PC-9 (cell line): ENCODE results near the gene NOTCH3. TPM values are rescaled to one million over a fixed set of nuclear protein-coding genes. Genes with fewer than 3 reads are reported as not detected.
A peak's percentile ranks its signal among the peaks of the same experiment; 100 is the strongest.

Experiments used
- BruUV-seq: library from RNA; stranded (reverse); fragments of 400-500 nt; replicated peaks from 2 replicates; lab custom pipeline; 2021; lab: Mats Ljungman, UMichigan
- CTCF ChIA-PET: fragments of 300-600 bp; sonication (Branson Sonifier 250); formaldehyde crosslinking; loops from one replicate; lab custom pipeline; 2022; ENCODE audit warnings: antibody characterized with exemption; lab: Charles Lee
- POLR2A ChIA-PET: fragments of 300-600 bp; sonication (Branson Sonifier 250); formaldehyde crosslinking; loops from one replicate; lab custom pipeline; 2022; ENCODE audit warnings: antibody characterized with exemption; ENCODE audit not compliant: unreplicated experiment; lab: Charles Lee
- DNase-seq, 2 experiments: peaks; one replicate each; pipeline versions ENCODE4 v3.0.0 to v3.0.0-alpha.2; 2015 to 2022; ENCODE audit warnings: mixed read lengths in 1 of 2
- H2AFZ ChIP-seq: fragments of 200-600 bp; sonication (generic); 2 replicates; pipeline ENCODE4 v1.8.1; 2017; ENCODE audit warnings: antibody characterized with exemption
- H3F3A ChIP-seq: fragments of 200-600 bp; sonication (generic); 2 replicates; pipeline ENCODE4 v1.8.1; 2017; ENCODE audit warnings: antibody characterized with exemption, mild to moderate bottlenecking, low read depth; ENCODE audit not compliant: insufficient read depth
- H3K27ac ChIP-seq: fragments of 200-600 bp; sonication (generic); 2 replicates; pipeline ENCODE4 v1.6.1; 2016; ENCODE audit warnings: mixed run types
- H3K27me3 ChIP-seq: fragments of 200-600 bp; sonication (generic); 2 replicates; pipeline ENCODE4 v1.6.1; 2016; ENCODE audit warnings: low read depth, mixed run types; ENCODE audit not compliant: insufficient read depth
- H3K36me3 ChIP-seq: fragments of 200-600 bp; sonication (generic); 2 replicates; pipeline ENCODE4 v1.6.1; 2016; ENCODE audit warnings: low read depth, mixed run types
- H3K4me1 ChIP-seq: fragments of 200-600 bp; sonication (generic); replicated peaks from 2 replicates; pipeline ENCODE4 v1.6.1; 2016; ENCODE audit warnings: mixed run types; ENCODE audit not compliant: insufficient read depth
- H3K4me2 ChIP-seq: fragments of 200-600 bp; sonication (generic); 2 replicates; pipeline ENCODE4 v1.6.1; 2017; ENCODE audit warnings: mixed run types
- H3K4me3 ChIP-seq: fragments of 200-600 bp; sonication (generic); 2 replicates; pipeline ENCODE4 v1.6.1; 2016; ENCODE audit warnings: mixed run types
- H3K79me2 ChIP-seq: fragments of 200-600 bp; sonication (generic); 2 replicates; pipeline ENCODE4 v1.6.1; 2017; ENCODE audit warnings: low read depth, mixed run types
- H3K9me2 ChIP-seq: fragments of 200-600 bp; sonication (generic); 2 replicates; pipeline ENCODE4 v1.8.1; 2017; ENCODE audit warnings: mild to moderate bottlenecking; ENCODE audit not compliant: insufficient read depth
- H3K9me3 ChIP-seq: fragments of 200-600 bp; sonication (generic); 2 replicates; pipeline ENCODE4 v1.8.1; 2016; ENCODE audit warnings: low read depth; ENCODE audit not compliant: insufficient read depth
- H4K20me1 ChIP-seq: fragments of 200-600 bp; sonication (generic); 2 replicates; pipeline ENCODE4 v1.8.1; 2017; ENCODE audit not compliant: insufficient read depth
- EZH2 ChIP-seq: fragments of 200-600 bp; sonication (generic); IDR thresholded peaks from 2 replicates; pipeline ENCODE4 v1.8.0; 2017; ENCODE audit warnings: antibody characterized with exemption, low read depth
- intact Hi-C: fragments of 100-400 bp; cut with micrococcal nuclease; formaldehyde crosslinking; loops from one replicate; pipeline ENCODE4 v1.10.0; 2022; ENCODE audit not compliant: unreplicated experiment
- total RNA-seq: library from RNA; stranded (reverse); gene quantifications from 2 replicates; pipeline ENCODE4 v1.2.3, GENCODE V29; 2021
- TF ChIP-seq, protein P1 (sequence below): fragments of 200-600 bp; sonication (generic); conservative IDR thresholded peaks from 2 replicates; pipeline ENCODE4 v1.6.1; 2017; ENCODE audit warnings: mixed run types, antibody characterized with exemption, mild to moderate bottlenecking, moderate library complexity

The NOTCH3 gene
- total RNA-seq, 1 experiment from 2014 or later = 115 TPM

DNA sequence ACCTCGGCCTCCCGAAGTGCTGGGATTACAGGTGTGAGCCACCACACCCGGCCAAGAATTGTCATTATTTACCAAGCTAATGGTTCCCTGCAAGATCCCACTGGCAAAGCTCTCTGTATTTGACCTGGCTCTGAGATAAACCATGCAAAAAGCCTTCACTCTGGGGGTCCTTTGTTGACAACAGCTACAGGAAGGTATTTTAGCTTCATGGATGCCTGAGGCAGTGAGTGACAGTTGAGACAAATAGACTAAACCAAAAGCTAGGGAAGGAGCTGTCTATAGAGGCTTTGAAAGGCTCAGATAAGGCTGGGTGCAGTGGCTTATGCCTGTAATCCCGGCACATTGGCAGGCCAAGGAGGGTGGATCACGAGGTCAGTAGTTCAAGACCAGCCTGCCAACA is 45.5 kb downstream of the NOTCH3 start:
- Histone ChIP-seq H3K9me3 (0 out of 2 replicates have a peak, but pooled peaks cover 5% of the 10 kb centered on the region), H3K4me1 (peaks cover under 1% of the 10 kb centered on the region; the same call in 1 of the 2 replicates), H3K9me2 (no peaks in the 10 kb centered on the region), H3K36me3 (no peaks in the 10 kb centered on the region), H3K27ac (no peak overlapping the region), H3K4me2 (no peak overlapping the region), H4K20me1 (no peaks in the 10 kb centered on the region), H3K4me3 (no peak overlapping the region), H3K79me2 (no peaks in the 10 kb centered on the region), H2AFZ (no peak overlapping the region), H3F3A (peaks cover 37% of the 10 kb centered on the region; the same call in 1 of the 2 replicates), H3K27me3 (no peaks in the 10 kb centered on the region)
- no TSS peak for BruUV-seq
- POLR2A ChIA-PET = no interaction called here
- intact Hi-C loops = no loop called here
- DNase-seq = no peak
- TF ChIP-seq EZH2 = no peak
- TF ChIP-seq, protein P1, sequence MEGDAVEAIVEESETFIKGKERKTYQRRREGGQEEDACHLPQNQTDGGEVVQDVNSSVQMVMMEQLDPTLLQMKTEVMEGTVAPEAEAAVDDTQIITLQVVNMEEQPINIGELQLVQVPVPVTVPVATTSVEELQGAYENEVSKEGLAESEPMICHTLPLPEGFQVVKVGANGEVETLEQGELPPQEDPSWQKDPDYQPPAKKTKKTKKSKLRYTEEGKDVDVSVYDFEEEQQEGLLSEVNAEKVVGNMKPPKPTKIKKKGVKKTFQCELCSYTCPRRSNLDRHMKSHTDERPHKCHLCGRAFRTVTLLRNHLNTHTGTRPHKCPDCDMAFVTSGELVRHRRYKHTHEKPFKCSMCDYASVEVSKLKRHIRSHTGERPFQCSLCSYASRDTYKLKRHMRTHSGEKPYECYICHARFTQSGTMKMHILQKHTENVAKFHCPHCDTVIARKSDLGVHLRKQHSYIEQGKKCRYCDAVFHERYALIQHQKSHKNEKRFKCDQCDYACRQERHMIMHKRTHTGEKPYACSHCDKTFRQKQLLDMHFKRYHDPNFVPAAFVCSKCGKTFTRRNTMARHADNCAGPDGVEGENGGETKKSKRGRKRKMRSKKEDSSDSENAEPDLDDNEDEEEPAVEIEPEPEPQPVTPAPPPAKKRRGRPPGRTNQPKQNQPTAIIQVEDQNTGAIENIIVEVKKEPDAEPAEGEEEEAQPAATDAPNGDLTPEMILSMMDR = no peak
- CTCF ChIA-PET = interaction anchor here (0.5 kb wide), 1 partner anchor 133 kb away, joined by 3 read pairs; no protein-coding TSS in a partner anchor

DNA sequence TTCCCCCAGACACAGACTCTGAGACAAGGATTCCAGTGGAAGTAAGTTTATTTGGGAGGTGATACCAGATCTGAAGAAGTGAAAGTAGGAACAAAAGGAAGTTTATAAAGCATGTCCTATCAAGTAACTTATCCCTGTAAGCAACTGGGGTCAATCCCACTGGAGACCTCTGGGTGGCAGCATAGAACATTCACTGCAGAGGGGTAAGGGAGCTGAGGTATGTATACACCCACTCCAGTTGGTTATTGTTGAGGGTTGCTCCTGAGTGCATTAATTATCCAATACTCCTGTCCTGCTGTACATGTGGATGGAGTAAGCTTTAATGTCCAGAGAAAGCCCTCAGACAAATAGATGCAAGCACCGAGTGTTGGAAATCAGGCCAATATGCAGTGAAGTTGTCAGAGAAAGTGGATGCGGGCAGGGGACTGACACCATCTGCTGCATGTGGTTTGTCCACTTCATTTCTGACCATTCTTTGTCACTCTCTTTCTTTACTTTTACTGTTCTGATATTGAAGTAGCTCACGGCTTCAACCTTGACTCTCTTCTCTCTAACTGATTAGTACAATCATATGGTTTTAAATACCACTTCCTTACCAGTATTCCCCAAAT is 46.7 kb downstream of the NOTCH3 start:
- intact Hi-C loops = loop anchor here (1.0 to 5.0 kb wide), 3 partner anchors 282 to 1017 kb away; partner anchors contain the start of gene ASF1B
- no TSS peak for BruUV-seq
- peak overlapping the region; percentile 58 for H3K4me2 ChIP-seq

DNA sequence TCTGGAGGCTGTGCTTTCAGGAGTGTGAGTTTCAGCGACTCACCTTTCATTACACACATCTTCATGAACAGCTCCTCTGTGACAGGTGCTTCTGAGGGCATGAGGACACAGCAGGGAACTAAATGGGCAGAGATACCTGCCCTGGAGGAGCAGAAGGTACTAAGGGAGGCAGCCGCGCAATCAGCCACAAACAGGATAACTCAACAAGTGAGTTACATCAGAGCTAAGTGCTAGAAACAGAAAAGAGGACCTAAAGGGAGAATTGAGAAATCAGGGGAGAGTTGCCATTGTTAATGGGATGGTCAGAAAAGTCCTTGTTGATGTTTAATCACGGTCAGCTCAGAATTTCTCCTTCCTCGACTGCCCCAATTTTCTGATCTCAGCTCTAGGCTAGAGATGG is 51.1 kb downstream of the NOTCH3 start:
- CTCF ChIA-PET = no interaction called here
- intact Hi-C loops = loop anchor here (1.0 to 5.0 kb wide), 4 partner anchors 49 to 1012 kb away; partner anchors contain the start of gene ASF1B
- no peak for DNase-seq
- no peaks in the 10 kb centered on the region for H3K79me2 ChIP-seq
- H3K36me3 ChIP-seq = no peaks in the 10 kb centered on the region
- H3K4me1 ChIP-seq = peaks cover 5% of the 10 kb centered on the region; the same call in 1 of the 2 replicates
- no peak overlapping the region for H3K27ac ChIP-seq
- BruUV-seq = no TSS peak
- no peak overlapping the region for H2AFZ ChIP-seq
- H3K9me2 ChIP-seq = no peaks in the 10 kb centered on the region
- POLR2A ChIA-PET = interaction anchor here (0.7 kb wide), 1 partner anchor 304 kb away, joined by 3 read pairs; no protein-coding TSS in a partner anchor
- no peak overlapping the region for H3K4me3 ChIP-seq
- no peak overlapping the region for H3K4me2 ChIP-seq
- TF ChIP-seq, protein P1 = no peak
- TF ChIP-seq EZH2 = no peak
- H4K20me1 ChIP-seq = no peaks in the 10 kb centered on the region
- H3F3A ChIP-seq = peaks cover 12% of the 10 kb centered on the region; the same call in 1 of the 2 replicates
- H3K9me3 ChIP-seq = 0 out of 2 replicates have a peak, but pooled peaks cover 5% of the 10 kb centered on the region
- no peaks in the 10 kb centered on the region for H3K27me3 ChIP-seq

More for the DNA sequence above, 46.7 kb downstream of the NOTCH3 start:
- Histone ChIP-seq H3K9me2 (no peaks in the 10 kb centered on the region), H3K27ac (no peak overlapping the region), H2AFZ (no peak overlapping the region), H3K36me3 (no peaks in the 10 kb centered on the region), H3F3A (peaks cover 28% of the 10 kb centered on the region; the same call in 1 of the 2 replicates), H4K20me1 (no peaks in the 10 kb centered on the region), H3K4me1 (peaks cover 5% of the 10 kb centered on the region; the same call in 1 of the 2 replicates), H3K9me3 (0 out of 2 replicates have a peak, but pooled peaks cover 5% of the 10 kb centered on the region), H3K79me2 (no peaks in the 10 kb centered on the region), H3K4me3 (0 out of 2 replicates have a peak overlapping the region, but pooled peaks have one; percentile 17), H3K27me3 (no peaks in the 10 kb centered on the region)
- ChIA-PET POLR2A (interaction anchor here (0.5 to 0.6 kb wide), 2 partner anchors 83 to 428 kb away, joined by 5 to 16 read pairs; no protein-coding TSS in a partner anchor), CTCF (interaction anchor here (1.1 kb wide), 2 partner anchors 28 to 402 kb away, joined by 5 read pairs; no protein-coding TSS in a partner anchor)
- peak; percentile 64 to 70 for DNase-seq
- TF ChIP-seq, protein P1 = peak; percentile 92
- TF ChIP-seq EZH2 = no peak
